Measurements from ENCODE around the gene NBEA.

Gene NBEA

DNA sequence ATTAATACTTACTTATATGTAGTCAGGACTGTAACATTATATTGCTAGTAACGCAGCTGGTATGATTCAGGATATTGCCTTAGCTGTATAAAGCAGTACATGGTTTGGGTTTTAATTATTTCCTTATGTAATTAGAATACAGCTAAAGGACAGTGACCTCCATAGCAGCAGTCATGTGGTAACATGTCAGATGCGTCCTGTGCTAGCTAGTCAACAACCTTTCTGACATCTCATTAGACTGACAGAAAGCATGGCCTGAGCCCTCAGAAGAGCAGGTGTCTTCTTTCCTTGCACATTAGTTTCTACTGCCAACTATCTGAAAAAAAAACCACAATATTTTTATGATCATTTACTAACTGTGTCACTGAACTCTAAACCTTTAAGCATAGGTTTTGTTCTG lies 412.2 kb downstream of the NBEA start:
- TF ChIP-seq, protein P1, sequence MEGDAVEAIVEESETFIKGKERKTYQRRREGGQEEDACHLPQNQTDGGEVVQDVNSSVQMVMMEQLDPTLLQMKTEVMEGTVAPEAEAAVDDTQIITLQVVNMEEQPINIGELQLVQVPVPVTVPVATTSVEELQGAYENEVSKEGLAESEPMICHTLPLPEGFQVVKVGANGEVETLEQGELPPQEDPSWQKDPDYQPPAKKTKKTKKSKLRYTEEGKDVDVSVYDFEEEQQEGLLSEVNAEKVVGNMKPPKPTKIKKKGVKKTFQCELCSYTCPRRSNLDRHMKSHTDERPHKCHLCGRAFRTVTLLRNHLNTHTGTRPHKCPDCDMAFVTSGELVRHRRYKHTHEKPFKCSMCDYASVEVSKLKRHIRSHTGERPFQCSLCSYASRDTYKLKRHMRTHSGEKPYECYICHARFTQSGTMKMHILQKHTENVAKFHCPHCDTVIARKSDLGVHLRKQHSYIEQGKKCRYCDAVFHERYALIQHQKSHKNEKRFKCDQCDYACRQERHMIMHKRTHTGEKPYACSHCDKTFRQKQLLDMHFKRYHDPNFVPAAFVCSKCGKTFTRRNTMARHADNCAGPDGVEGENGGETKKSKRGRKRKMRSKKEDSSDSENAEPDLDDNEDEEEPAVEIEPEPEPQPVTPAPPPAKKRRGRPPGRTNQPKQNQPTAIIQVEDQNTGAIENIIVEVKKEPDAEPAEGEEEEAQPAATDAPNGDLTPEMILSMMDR (conservative IDR thresholded peaks at IDR 0.05): no peak
- no peak overlapping the region for H3K27ac ChIP-seq

DNA sequence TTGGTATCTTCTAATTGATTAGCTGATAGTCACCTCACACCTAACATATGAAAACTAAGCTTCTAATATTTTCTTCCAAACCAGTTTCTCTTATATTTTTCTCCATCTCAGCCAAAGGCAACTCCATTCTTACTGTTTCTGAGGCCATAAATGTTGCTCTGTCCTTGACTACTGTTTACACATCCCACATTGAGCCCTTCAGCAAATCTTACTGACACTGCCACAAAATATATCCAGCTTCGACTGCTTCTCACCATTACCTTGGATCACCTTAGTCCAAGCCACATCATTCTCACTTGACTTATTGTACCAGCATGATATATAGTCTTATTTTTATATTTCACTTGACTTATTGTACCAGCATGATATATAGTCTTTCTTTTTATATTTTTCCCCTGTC lies 412.8 kb downstream of the NBEA start:
- no peak overlapping the region for H3K27ac ChIP-seq
- TF ChIP-seq, protein P1 (conservative IDR thresholded peaks at IDR 0.05): no peak

DNA sequence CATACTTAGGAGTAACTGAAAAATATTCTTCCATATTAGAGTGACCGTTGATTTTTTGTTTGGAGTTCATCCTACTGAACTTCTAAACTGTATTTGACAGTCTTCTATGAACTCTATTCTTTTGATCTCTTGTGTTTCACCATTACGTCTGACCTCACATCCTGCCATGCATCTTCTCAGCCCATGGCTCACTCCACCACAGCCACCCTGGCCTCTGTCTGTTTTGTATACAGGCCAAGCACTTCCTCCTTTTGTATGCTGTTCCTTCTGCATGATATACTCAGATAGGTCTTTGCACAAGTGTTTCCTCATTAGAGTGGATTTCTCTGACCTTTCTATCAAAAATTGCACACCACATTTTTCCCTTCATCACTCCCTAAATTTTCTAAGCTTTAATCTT lies 414.5 kb downstream of the NBEA start:
- H3K27ac ChIP-seq: no peak overlapping the region
- TF ChIP-seq, protein P1 (conservative IDR thresholded peaks at IDR 0.05): no peak

DNA sequence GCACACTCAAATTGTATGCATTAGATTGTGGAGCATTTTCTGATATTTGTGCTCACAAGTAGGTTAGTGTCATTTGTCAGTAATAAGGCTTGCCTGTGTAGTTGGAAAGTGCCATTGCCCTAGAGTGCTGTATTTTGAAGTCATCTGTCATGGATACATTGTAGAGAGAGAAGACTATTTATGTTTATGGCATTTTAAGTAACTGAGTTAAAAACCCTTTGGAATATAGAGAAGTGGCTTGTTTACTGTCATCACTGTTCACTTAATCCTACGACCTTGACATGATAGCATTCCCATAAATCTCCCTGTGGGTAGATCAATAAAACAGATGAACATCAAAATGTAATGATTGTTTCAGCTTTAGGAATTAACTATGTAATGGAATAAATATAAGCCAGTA lies 423.8 kb downstream of the NBEA start:
- H3K27ac ChIP-seq: no peak overlapping the region
- TF ChIP-seq, protein P1 (conservative IDR thresholded peaks at IDR 0.05): no peak

DNA sequence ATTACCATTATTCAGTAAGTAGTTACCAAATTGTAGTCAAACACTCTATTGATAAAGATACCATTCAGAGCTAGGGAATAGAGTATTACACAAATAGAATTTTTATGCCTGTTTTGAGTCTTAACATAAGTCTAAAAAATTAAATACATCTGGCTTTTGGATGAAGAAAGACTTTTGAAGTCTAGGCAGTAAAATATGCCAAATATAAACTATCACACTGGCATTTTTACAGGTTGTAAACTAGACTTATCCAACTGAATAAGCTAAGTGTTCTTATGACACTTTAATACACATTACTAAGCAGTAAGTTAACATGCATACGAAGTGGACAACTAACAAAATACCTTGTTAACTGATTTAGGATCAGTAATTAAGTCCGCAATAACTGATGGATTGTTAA lies 425.5 kb downstream of the NBEA start:
- TF ChIP-seq, protein P1 (conservative IDR thresholded peaks at IDR 0.05): no peak

DNA sequence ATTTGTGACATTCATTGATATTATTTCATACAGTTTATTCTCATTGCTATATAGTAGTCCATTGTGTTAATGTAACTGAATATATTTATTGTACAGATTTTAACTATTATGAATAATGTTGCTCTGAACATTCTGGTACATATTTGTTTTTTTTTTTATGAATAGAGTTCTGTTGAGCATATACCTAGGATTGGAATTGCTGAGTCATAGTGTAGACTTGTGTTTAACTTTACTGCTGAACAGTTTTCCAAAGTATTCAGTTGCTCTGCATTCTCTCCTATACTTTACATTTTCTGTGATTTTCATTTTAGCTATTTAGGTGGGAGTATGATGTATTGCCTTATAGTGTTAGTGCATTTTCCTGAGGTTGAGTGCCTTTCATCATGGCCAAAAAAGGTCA lies 436.9 kb downstream of the NBEA start:
- no peak overlapping the region for H3K27ac ChIP-seq
- TF ChIP-seq, protein P1 (conservative IDR thresholded peaks at IDR 0.05): no peak

More for the DNA sequence above, 425.5 kb downstream of the NBEA start:
- no peak overlapping the region for H3K27ac ChIP-seq

DNA sequence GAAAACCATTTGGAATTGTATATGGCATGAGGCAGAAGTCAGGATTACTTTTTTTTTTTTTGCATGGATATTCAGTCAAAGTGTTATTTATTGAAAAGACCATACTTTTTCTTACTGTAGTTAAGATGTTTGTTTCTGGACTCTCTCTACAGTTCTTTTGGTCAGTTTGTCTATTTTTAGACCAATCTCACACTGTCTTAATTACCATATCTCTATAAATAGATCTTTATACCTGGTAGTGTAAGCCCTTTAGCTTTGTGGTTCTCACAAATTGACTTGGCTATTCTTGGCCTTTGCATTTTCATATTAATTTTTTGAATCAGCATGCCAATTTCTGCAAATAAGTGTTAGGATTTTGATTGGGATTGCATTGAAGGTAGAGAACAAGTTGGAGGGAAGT lies 437.6 kb downstream of the NBEA start:
- TF ChIP-seq, protein P1 (conservative IDR thresholded peaks at IDR 0.05): no peak
- no peak overlapping the region for H3K27ac ChIP-seq
